Skeletal muscle cell (primary cell): ENCODE results near the gene SPSB3.
"Not testable (repeated sequence)": the region's sequence is repeated elsewhere in the genome, so short reads cannot be mapped to it uniquely, and the experiment has no call there.

ENCODE experiments used
- DNase-seq: peaks from one replicate; pipeline ENCODE4 v3.0.0-alpha.2; 2010; ENCODE audit warnings: low read depth
- H3K4me3 ChIP-seq: 2 replicates; pipeline ENCODE4 v1.5.1; 2011; ENCODE audit warnings: low read depth, mild to moderate bottlenecking, control low read depth, low read length, moderate library complexity

Gene SPSB3

DNA sequence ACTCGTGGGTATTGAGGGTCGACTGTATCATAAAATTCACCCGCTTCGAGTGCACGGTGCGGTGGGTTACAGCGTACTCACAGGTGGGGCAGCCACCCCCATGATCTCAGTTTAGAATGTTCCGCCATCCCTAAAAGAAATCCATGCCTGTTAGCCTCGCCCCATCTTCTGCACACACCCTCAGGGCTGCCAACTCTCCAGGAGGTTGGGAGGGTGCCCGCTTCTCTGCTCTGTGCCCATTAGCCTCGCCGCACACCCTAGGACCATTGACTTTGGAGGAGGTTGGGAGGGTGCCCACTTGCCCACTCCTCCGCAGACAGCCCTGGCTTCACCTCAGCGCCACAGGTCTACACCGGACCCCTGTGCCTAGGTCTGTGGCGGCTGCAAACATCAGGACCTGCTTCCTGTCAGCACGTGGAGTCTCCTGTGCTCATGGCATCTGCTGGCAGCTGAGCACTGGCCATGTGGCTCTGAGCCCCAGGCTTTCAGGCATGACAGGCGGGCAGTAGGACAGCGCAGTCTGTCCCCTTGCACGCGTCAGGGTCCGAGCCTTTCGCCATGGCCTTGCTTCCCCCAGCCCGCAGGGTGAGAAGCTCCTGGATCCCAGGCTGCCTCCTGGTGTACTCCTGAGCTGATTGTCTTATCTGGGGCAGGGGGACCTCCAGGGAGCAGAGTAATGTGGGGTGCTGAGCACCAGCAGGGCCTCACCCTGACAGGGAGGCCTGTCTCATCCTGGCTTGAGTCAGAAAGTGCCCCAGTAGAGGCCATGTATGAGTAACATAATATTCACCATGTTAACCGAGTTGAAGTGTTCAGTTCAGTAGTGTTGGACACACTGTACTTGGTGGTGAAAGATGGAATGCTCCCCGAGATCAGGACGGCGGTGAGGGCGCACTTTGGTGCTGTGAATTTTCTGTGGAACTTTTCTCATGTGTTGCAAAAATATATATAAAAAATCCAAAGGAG lies 32.9 kb downstream of the SPSB3 start:
- no peak overlapping the region for H3K4me3 ChIP-seq
- DNase-seq, result no peak

GRCh38 chr16:1747934-1748333 lies 34.4 kb downstream of the SPSB3 start:
- H3K4me3 ChIP-seq, result no peak overlapping the region

GRCh38 chr16:1746693-1747195 lies 35.6 kb downstream of the SPSB3 start:
- H3K4me3 ChIP-seq, result no peak overlapping the region
- DNase-seq, result no peak

More at GRCh38 chr16:1747934-1748333, 34.4 kb downstream of the SPSB3 start:
- DNase-seq, result no peak

DNA sequence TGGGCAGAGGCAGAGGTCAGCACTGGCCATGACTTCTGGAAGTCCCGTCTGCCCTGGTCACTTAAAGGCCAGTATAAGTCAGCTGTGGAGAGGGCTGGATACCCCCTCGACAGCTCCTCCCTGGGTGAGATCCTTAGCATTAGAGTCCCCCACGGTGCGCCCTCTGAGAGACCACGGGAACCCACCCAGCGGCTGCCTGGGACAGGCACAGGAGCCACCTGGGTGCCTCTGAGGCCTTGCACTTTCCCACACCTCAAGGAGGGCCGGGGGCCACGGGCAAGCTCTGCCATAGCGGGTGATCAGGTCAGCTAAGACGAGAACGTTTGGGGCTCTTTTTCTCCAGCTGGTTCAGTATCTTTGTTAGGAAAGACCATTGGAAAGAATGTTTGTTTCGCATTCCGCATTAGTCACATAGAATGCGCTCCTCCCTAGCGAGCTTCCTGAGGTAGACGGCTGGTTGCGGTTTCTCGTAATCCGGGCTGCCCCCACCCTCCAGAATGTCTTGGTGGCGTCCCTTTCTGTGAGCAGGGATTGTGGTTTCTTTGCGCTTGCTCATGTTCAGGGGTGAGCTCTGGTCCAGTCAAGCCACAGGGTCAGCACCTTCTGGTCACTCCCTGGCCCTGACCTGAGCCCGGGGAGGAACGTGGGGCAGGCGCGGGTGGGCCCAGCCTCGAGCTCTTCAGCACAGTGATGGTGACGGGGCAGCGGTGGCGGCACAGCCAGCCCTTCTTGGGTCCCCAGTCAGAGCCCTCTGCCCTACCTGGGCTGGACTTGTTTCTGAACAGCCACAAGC lies 36.3 kb downstream of the SPSB3 start:
- H3K4me3 ChIP-seq, result no peak overlapping the region
- peak; percentile 39 for DNase-seq

GRCh38 chr16:1745181-1745899 lies 37.0 kb downstream of the SPSB3 start:
- no peak for DNase-seq
- H3K4me3 ChIP-seq, result no peak overlapping the region

DNA sequence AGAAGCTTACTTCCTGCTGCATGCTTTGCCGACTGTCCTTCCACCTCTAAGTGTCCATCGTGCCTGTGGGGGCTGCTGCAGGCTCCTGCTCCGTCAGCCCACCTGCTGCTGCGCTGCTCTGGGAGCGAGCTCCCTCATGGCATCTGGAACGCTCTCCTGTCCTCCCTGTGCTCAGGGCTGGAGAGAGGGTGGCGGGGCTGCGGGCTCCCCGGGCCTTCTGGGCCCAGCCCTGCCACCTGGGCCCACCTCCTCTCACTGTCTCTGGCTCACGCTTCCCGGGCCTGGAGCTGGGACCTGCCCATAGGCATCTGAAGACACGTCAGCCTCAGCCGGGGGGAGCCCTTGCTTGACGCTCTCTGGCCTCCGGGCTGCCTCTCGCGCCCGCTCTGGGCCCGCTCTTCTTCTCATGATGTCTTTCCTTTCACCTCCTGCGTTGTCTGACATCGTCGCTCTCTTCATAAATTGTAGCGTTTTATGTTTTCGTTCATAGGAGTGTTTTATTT lies 38.0 kb downstream of the SPSB3 start:
- no peak for DNase-seq
- no peak overlapping the region for H3K4me3 ChIP-seq

DNA sequence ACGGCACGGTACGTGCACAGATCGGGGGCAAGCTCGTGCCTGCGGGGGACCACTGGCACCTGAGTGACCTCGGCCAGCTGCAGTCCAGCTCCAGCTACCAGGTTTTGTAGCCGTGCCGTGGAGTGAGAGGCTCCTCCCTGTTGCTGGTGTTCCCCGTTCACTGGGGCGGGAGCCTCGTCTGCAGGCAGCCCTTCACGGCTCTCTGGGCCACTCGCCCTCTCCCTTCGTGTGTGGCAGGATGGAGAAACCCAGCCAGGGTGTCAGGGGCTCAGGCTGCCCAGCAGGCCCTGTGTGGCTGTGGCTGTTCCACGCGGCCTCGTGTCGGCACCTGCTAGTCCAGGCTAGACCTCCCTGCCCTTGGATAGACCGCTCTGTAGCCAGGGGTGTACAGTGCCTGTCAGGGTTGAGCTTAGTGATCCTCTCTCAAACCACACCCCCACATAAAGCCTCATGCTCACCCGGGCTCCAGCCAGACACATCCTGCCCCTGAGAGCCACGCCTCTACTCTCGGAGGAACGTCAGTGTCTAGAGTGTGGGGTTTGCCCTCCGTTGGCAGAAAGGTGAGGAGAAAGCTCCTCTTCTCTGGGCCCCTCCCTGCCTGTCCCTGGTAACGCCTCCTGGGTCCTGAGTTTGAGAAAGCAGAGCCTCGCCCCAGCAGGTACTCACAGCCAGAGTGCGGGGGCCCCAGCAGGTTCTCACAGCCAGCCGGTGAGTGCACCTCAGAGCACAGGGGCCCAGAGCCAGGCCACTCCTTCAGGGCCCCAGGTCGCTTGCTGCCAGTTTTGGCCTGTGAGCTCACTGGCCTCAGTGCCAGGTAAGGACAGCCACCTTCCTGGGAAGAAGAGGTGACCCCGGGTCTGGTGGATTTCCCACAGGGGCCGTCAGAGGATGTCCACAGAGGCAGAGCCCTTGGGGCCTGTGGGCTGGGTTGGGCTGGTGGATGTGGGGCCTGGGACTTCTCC lies 38.7 kb downstream of the SPSB3 start:
- H3K4me3 ChIP-seq, result no peak overlapping the region
- DNase-seq, result no peak

GRCh38 chr16:1741553-1742165 lies 40.7 kb downstream of the SPSB3 start:
- DNase-seq, result no peak
- no peak overlapping the region for H3K4me3 ChIP-seq

- no peak for DNase-seq
- H3K4me3 ChIP-seq, result no peak overlapping the region
Observed at GRCh38 chr16:1740781-1741490, 41.4 kb downstream of the SPSB3 start.

DNA sequence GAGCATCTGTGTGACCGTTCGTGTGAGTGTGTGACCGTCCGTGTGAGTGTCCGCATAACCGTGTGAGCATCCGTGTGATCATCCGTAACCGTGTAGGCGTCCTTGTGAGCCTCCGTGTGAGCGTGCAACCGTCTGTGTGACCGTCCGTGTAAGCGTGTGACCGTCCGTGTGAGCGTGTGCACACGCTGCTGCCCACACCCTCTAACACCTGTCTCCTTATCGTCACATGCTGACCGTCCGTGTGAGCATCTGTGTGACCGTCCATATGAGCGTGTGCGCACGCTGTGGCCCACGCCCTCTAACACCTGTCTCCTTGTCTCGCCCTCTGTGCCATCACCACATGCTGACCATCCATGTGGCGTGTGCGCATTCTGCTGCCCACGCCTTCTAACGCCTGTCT lies 42.1 kb downstream of the SPSB3 start:
- no peak for DNase-seq
- H3K4me3 ChIP-seq, result no peak overlapping the region

GRCh38 chr16:1734816-1735215 lies 47.6 kb downstream of the SPSB3 start:
- DNase-seq, result no peak
- no peak overlapping the region for H3K4me3 ChIP-seq

- H3K4me3 ChIP-seq, result no peak overlapping the region
- DNase-seq, result no peak
Observed at GRCh38 chr16:1734123-1734522, 48.2 kb downstream of the SPSB3 start.

DNA sequence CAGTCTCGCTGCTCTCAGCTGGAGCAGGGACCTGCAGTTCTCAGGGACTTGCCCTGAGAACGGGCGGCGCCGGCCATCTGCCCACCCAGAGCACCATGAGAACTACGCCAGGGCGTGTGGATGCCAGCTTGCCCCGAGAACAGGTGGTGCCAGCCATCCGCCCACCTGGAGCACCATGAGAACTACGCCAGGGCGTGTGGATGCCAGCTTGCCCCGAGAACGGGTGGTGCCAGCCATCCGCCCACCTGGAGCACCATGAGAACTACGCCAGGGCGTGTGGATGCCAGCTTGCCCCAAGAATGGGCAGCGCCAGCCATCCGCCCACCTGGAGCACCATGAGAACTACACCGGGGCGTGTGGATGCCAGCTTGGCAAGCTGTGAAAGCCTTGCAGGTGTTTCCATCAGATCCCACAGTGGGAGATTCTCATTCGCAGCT lies 49.8 kb downstream of the SPSB3 start:
- not testable (repeated sequence) for DNase-seq, H3K4me3 ChIP-seq

DNA sequence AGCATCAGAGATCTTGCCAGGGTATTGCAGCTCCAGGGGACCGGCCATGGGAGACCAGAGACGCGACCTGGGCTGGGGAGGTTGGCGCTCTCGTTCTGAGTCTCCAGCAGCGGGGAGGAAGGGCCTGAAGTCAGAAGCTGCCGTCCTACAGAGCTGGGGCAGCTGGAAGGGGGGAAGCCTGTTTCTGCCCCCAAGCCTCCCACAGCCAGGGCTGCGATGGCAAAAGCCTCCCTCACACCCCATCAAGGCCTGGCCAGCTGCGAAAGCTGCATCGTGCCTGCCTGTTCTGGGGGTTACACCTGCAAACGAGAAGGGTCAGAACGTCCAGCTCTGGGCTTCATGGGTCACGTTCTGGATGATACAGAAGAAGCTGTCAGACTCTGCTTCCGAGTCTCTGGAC lies 50.3 kb downstream of the SPSB3 start:
- H3K4me3 ChIP-seq, result no peak overlapping the region
- no peak for DNase-seq

DNA sequence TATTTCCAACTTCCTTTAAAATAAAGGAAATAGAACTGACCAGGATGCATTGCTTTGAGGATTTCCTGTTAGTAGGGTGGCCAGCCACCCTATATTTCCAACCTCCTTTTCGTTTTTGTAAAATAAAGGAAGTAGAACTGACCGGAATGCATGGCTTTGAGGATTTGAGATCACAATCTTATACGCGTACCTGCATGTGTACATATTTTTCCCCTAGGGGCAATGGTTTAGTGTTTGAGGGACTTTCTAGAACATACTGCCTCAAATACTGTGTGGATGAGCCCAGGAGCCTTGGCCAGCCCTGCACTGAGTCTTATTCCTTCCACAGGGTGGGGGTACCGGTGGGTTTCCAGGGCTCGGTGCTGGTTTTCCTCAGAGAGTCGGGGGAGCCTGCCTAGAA lies 50.8 kb downstream of the SPSB3 start:
- H3K4me3 ChIP-seq, result no peak overlapping the region
- no peak for DNase-seq

- DNase-seq, result no peak
- H3K4me3 ChIP-seq, result no peak overlapping the region
Observed at GRCh38 chr16:1731073-1731472, 51.3 kb downstream of the SPSB3 start.

- H3K4me3 ChIP-seq, result no peak overlapping the region
- no peak for DNase-seq
Observed at GRCh38 chr16:1729445-1729844, 52.9 kb downstream of the SPSB3 start.
